Activated CD8-positive, alpha-beta memory T cell treated with anti-CD3 and anti-CD28 coated beads, Interleukin-2, amount 50 U/mL, for 48 hours (primary cell): ENCODE measurements around the gene ADM.

Source experiments
- DNase-seq: peaks from one replicate; pipeline ENCODE4 v3.0.0-alpha.2; 2020

Gene ADM

DNA sequence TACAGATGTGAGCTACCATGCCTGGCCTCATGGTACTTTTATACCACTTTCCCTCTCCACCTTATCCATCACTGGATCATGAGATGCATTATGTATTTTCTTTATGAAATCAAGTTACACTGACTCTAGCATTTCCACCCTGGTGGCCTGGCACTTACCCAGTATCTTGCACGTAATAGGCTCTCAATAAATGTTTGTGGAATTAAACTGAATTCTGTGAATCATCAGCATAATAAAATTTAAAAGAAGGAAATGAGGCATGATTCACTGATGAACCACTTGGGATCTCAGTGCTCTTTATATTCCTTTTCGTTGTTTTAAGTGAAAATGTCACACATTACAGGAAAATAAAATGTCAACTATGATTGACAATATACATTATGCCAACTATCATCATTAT, 25.1 kb downstream of the ADM start:
- no peak for DNase-seq

DNA sequence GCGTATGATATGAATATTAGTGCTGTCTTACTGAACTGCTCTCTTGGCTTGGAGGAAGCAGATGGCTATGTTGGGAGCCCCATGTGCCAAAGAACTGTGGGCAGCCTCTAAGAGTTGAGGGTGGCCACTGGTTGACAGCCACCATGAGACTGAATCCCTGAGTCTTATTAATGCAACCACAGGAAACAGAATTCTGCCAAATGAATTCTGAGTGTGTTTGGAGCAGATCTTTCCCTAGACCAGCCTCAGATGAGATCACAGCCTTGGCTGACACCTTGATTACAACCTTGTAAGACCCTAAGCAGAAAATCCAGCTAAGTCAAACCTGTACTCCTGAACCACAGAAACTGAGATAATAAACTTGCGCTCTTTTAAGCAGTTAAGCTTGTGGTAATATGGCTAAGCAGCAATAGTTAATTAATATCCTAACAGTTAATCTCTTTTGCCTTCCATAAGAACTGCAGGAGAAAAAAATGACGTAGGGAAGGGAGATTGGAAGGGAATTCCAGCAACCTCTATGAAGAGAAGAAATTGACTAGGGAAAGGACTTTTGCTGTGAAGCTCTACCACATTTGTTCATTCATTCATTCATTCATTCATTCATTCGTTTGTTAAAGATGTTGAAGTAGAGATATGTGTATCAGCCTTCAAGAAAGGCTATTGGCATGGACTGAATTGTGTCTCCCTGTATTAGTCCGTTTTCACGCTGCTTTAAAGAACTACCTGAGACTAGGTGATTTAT, 26.8 kb downstream of the ADM start:
- DNase-seq, result no peak

DNA sequence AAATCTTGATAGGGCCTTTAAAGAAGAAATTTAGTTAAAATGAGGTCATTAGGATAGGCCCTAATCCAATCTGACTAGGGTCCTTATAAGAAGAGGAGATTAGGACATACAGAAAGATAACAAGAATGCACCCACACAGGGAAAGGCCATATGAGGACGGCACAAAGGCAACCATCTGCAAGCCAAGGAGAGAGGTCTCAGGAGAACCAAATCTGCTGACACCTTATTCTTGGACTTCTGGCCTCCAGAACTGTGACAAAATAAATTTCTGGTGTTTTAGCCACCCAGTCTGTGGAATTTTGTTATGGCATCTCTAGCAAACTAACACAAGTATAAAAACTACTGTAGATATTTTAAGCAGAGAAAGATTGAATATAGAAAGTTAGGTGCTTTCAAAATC, 28.6 kb downstream of the ADM start:
- DNase-seq, result no peak

DNA sequence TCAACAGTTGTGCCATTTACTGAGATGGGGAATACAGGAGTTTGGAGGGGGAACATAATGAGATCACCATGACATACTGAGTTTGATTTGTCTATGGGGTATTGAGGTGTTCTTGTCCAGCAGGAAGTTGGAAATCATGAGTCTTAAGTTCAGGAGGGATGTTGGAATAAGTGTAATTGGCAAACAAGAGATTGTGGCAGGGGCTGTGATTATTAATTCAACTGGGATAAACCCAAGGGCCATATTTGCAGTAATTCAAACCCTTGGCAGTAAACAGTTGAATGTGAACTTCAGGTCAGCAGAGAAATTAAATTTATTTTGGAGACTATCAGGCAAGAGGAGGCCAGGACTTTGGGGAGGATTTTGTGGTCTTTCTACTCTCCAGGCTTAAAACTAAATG, 33.4 kb downstream of the ADM start:
- no peak for DNase-seq

DNA sequence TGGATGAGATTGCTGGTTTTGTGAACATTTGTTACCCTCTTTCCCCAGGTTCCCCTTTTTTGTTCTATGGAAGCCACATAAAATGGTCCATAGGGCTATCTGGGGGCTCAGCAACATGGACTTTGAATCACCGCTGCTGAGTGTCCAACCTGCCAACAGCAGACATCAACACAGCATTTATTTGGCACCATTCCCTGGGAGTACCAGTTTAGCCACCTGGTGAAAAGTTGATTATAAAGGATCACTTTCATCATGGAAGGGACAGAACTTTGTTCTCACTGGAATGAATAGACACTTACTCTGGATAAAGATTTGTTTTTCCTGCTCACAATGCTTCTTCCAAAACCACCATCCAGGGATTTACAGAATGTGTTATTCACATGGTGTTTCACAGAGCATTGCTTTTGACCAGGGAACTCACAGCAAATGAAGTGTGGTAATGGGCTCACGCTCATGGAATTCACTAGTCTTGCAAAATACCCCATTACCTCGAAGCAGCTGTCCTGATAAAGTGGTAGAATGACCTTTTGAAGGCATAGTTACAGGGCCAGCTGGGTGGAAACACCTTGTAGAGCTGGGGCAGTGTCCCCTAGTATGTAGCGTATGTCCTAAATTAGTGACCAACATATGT, 43.9 kb downstream of the ADM start:
- no peak for DNase-seq

DNA sequence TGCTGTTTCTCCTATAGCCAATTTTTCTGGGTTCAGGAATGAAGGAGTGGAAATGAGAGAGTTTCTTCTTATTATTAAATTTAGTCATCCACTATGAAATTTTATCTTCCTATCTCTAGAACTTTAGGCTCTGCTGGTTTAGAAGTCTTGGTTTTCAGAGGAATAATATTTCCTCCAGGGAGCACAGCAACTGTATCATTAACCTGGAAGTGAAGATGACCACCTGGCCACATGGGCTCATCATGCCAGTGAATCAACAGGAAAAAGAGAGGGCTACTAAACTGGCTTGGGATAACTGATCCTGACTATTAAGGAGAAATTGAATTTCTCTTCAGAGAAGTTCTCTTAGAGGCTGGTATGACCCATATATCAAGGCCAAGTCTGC, 44.4 kb downstream of the ADM start:
- DNase-seq, result no peak

DNA sequence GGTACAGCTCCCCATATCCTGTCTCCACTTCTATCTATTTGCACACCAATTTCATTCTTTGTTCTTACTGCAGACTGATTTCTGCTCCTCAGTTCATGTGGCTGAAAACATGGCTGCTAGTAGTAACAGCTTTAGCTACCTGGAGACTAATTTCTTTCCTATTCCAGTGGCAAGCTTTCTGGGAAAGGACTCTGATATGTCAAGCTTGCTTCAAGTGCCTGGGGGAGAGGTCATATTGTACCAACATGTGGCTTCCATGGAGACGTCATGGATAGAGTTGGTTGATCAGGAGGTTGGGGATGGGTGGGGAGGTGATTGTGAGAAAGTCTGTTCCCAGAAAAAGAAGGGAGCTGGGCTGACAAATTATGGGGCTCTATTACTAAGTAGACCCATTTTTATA, 44.9 kb downstream of the ADM start:
- DNase-seq, result no peak

DNA sequence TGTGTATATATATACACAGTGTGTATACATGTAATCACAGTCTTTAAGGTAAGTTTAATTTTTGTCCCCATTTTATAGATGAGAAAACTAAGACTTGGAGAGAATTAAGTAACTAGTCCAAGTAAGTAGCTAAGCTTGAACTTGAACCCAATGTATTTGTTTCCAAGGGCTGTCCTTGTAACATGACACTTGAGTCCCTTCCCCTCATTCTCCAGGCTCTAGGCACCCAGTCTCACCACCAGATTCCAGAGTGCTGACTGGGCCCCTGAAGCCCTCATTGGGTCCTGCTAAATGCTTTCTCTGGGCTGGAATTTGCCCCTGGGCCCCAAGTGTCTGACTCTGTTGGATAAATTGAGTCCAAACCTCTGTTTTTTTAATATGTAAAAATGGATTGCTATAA, 45.5 kb downstream of the ADM start:
- no peak for DNase-seq

DNA sequence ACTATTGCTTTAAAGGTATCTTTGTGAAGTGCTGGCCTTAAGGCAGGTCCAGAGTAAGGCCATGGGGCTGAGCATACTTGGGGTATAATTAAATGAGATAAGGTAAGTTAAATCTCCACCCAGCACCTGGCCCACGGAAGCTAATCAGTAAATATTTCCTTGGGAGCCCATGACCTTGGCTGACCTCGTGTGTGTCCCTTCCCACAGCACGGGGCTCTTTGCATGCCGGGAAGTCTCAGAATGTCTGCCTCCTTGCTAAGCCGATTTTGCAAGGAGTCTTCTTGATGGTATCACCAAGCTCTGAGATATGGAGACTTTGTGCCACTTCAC, 46.5 kb downstream of the ADM start:
- DNase-seq, result no peak

DNA sequence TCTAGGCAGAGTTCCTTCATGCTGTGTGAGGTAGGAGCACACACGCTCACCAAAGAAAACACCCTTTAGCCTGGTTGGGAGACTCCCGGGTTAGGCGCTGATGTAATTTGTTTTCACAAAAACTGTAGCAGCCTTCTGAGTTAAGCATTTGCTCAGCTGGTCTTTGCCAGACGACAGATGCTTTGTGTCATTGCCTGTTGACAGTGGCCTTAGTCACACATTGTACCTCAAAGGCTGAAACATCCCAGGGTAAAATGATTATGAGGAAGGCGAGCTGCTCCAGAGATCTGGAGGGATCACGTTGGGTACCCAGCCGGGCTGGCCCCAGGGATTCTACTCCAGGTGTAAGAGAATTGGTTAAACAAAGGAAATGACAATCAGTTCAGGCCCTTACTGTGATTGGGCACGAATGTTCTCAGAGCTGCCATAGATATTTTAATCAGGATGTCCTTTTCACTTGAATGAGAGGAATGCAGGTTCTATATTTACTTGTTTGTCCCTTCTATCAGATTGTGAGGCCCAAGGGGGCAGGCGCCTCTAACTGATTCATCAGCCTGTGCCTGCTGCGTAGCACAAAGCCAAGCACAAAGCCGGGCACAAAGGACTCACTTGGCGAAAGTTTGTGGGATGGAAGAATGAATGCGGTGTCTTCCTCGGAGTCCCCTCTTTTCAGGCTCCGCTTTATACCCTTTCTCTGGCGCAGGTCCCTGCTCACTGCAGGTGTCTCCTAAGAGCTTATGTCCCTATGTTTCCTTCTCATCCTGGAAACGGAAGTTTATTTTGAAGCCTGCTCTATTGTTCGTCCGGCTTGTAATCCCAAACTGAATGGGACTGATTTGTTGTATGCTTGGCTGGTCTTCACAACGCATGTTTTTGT, 47.1 kb downstream of the ADM start:
- DNase-seq, result no peak

DNA sequence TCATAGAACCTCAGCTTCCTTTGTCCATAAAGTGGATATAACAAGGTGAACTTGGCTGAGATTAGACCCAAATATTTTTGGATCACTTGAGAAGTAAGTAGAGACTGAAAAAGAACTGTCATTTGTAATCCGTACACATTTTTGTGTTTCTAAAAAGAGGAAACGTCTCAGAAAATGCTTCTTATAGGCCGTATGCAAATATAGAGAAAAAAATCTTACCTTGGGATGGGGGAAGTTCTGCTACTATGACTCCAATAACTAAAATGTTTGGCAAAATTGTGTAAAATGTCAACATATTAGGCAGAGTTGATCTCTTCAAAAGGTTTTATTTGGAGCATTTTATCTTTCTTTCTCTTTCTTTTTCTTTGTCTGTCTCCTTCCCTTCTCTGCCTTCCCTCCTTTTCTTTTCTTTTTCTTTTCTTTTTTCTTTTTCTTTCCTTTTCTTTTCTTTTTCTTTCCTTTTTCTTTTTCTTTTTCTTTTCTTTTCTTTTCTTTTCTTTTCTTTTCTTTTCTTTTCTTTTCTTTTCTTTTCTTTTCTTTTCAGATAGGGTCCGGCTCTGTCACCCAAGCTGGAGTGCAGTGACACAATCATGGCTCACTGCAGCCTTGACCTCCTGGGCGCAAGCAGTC, 48.2 kb downstream of the ADM start:
- no peak for DNase-seq

DNA sequence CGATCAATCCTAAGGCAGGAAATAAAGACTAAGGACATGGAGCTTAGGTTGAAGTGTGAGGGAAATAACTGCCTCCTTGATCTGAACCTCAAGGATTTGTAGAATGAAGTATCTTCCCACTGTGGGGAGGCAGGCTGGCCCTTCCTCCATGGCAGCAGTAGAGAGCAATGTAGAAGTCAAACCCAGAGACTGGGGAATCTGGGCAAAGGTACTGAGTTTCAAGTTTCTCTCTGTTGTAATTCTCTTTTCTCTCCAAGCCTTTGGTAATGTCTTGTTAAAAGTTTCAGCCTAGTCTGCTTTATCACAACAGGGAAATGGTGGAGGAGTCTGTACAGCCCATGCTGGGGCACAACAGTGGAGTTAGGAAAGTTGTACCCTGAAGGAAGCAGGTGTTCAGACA, 49.5 kb downstream of the ADM start:
- DNase-seq, result no peak

DNA sequence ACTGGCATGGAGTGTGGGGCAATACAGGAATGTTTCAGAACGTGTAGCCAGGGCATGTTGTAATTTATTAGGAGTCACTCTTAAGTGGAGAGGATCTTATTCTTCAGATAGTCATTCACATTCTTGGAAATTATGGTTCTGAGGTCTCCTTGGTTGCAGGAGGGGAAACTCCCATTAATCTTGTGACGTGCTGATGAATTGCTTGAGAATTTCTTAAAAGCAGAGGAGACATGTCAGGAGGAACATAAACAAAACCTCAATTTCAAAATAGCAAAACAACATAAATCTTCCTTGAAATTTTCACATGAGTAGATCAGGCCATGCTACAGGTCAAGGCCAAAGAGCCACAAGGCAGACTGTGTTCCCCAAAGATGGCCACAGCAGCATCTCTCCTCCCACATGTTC, 50.4 kb downstream of the ADM start:
- DNase-seq, result no peak

DNA sequence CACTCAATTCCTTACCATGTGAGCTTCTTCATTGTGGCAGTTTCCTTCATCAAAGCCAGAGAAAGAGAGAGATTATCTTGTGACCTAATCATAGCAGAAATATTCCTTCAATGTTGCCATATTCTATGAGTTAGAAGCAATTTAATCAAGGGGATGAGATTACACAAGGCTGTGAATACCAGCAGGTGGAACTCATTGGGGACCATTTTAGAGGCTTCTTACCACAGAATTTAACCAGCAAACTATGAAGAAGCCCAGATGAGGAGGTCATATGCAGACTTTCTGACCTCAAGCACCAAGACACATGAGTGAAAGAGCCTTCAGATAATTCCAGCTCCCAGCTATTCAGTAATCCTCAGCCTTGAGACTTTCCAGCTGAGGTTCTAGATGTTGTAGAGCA, 51.3 kb downstream of the ADM start:
- DNase-seq, result no peak
